ENCODE data around the gene NUDC.

GRCh38 chr1:26923711-26924110, 2.2 kb downstream of the NUDC start:
- no peak for TF ChIP-seq POLR2A (IDR thresholded peaks at IDR 0.05)
- TF ChIP-seq, protein P1, sequence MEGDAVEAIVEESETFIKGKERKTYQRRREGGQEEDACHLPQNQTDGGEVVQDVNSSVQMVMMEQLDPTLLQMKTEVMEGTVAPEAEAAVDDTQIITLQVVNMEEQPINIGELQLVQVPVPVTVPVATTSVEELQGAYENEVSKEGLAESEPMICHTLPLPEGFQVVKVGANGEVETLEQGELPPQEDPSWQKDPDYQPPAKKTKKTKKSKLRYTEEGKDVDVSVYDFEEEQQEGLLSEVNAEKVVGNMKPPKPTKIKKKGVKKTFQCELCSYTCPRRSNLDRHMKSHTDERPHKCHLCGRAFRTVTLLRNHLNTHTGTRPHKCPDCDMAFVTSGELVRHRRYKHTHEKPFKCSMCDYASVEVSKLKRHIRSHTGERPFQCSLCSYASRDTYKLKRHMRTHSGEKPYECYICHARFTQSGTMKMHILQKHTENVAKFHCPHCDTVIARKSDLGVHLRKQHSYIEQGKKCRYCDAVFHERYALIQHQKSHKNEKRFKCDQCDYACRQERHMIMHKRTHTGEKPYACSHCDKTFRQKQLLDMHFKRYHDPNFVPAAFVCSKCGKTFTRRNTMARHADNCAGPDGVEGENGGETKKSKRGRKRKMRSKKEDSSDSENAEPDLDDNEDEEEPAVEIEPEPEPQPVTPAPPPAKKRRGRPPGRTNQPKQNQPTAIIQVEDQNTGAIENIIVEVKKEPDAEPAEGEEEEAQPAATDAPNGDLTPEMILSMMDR (IDR thresholded peaks at IDR 0.05) = no peak

All from uterus (tissue), 2 donors.